Measurements from ENCODE around the gene ANKMY1. TPM values are rescaled to one million over a fixed set of nuclear protein-coding genes. Genes with fewer than 3 reads are reported as not detected.

The ANKMY1 gene
- total and polyA plus RNA-seq, 10 donors = 7.6 to 45.5 (median 29.4) TPM

DNA sequence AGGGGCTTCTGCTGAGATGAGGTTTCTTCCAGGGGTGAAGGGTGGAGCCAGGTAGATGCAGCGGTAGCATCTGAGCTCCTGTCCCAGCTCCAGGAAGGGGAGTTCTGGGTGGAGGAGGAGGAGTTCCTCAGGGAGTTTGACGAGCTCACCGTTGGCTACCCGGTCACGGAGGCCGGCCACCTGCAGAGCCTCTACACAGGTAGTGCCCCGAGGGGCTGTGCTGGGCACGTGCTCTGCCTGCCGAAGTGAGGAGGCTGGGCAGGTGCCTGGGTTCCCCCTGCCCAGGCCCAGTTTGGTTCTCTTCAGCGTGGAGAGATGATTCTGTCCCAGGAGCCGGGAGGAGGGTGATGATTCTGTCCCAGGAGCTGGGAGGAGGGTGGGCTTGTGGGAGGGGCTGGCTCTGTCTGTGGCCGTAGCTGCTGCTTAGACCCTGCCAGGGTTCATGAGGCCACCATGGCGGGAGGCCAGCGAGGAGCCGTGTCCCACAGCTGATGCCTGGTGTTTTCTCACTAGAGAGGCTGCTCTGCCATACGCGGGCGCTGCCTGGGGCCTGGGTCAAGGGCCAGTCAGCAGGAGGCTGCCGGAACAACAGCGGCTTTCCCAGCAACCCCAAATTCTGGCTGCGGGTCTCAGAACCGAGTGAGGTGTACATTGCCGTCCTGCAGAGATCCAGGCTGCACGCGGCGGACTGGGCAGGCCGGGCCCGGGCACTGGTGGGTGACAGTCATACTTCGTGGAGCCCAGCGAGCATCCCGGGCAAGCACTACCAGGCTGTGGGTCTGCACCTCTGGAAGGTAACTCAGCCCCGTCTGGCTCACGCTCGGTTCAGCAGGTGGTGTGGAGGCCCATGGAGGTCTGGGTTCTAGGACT, 37.0 kb upstream of the ANKMY1 start:
- no peaks in the 10 kb centered on the region for H3K27me3 ChIP-seq (replicated peaks in 1 of 7)
- H3K9me3 ChIP-seq = no peaks in the 10 kb centered on the region
- peak; percentile 72 for DNase-seq
- TF ChIP-seq, protein P1, sequence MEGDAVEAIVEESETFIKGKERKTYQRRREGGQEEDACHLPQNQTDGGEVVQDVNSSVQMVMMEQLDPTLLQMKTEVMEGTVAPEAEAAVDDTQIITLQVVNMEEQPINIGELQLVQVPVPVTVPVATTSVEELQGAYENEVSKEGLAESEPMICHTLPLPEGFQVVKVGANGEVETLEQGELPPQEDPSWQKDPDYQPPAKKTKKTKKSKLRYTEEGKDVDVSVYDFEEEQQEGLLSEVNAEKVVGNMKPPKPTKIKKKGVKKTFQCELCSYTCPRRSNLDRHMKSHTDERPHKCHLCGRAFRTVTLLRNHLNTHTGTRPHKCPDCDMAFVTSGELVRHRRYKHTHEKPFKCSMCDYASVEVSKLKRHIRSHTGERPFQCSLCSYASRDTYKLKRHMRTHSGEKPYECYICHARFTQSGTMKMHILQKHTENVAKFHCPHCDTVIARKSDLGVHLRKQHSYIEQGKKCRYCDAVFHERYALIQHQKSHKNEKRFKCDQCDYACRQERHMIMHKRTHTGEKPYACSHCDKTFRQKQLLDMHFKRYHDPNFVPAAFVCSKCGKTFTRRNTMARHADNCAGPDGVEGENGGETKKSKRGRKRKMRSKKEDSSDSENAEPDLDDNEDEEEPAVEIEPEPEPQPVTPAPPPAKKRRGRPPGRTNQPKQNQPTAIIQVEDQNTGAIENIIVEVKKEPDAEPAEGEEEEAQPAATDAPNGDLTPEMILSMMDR (IDR thresholded peaks at IDR 0.05 in 8 of 11, conservative IDR thresholded peaks at IDR 0.05 in 3 of 11) = no peak
- TF ChIP-seq POLR2AphosphoS5 (IDR thresholded peaks at IDR 0.05) (no peak), POLR2A (IDR thresholded peaks at IDR 0.05) (no peak)
- peaks cover 0 to 100% (median 92%) of the 10 kb centered on the region in 6 donors for H3K36me3 ChIP-seq
- H3K27ac ChIP-seq = no peak overlapping the region
- 91 to 95% (median 94%) methylated on average over 18 to 34 of the region's 34 CpGs for WGBS, 5 donors
- peaks cover 0 to 21% (median 7%) of the 10 kb centered on the region in 6 donors for H3K4me1 ChIP-seq
- intact Hi-C loops (cut with DNase I; ENCODE audit: low total_unique reads) = no loop called here
- no peak overlapping the region for H3K4me3 ChIP-seq

DNA sequence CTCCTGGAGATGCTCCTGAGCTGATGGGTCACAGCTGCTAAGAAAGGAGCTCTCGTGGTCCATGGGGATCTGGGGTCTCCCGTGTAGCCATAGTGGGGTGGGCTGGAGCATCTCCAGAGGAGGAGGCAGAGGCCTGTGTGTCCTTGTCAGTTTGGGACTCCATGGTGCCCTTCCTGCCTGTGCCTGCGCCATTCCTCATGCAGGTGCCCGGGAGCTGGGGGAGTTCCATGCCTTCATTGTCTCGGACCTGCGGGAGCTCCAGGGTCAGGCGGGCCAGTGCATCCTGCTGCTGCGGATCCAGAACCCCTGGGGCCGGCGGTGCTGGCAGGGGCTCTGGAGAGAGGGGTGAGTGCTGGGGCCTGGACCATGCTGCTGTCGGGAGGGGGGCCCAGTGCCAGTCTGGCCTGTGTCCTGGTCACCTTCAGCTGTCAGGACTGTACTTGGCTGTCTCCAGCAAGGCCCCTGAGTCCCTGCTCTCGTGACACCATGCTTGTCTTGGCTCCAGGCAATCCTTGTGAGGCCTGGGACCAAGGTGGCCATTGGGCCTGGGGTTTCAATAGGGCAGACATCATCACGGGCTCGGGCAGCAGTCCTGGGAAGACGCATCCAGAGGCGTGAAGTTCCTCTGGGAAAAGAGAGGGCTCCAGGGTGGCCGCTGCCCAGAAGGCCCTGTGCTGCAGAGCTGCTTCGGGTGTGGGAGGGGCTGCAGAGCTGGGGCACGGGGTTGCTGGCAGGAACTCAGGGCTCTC, 36.1 kb upstream of the ANKMY1 start:
- H3K9me3 ChIP-seq = no peaks in the 10 kb centered on the region
- no peak overlapping the region for H3K27ac ChIP-seq
- peak; percentile 64 for DNase-seq
- no peak overlapping the region for H3K4me3 ChIP-seq
- TF ChIP-seq POLR2A (IDR thresholded peaks at IDR 0.05) (no peak), POLR2AphosphoS5 (IDR thresholded peaks at IDR 0.05) (no peak)
- TF ChIP-seq, protein P1 (IDR thresholded peaks at IDR 0.05 in 8 of 11, conservative IDR thresholded peaks at IDR 0.05 in 3 of 11) = no peak
- H3K36me3 ChIP-seq = peaks cover 0 to 99% (median 89%) of the 10 kb centered on the region in 6 donors
- WGBS, 5 donors = 87 to 95% (median 93%) methylated on average over 3 to 19 of the region's 19 CpGs
- intact Hi-C loops (cut with DNase I; ENCODE audit: low total_unique reads) = no loop called here
- H3K27me3 ChIP-seq (replicated peaks in 1 of 7) = no peaks in the 10 kb centered on the region
- H3K4me1 ChIP-seq = peaks cover 0 to 30% (median 15%) of the 10 kb centered on the region in 6 donors

DNA sequence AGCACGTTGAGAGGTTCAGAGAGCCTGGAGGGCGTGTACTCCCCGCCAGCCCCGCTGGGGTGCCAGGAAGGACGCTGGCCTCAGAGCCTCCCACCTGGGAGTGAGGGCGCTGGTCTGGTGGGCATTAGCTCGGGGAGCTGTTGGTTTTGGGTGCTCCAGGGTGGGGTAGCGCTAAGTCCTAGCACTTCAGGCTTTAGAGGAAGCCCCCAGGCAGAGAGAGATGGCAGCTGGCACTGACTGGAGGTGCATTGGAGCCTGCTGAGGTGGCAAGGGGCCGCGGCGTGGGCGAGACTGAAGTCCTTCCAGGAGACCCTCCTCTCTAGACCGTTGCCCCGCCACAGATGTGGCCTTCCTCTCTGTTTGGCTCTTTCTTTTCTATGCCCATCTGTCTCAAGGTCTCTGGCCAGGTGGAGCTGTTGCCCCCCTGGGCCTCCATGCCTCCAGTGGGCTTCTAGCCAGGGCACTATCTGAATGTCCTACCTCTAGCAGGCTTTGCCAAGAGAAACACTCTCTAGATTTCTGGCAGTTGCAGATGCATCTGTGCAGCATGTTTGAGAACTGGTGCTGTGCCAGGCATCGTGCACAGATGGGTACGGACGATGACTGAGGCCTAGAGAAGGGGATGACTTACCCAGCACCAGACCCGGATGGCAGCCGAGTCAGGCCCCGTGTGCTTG, 35.4 kb upstream of the ANKMY1 start:
- TF ChIP-seq POLR2A (IDR thresholded peaks at IDR 0.05) (no peak), POLR2AphosphoS5 (IDR thresholded peaks at IDR 0.05) (no peak)
- TF ChIP-seq, protein P1 (IDR thresholded peaks at IDR 0.05 in 8 of 11, conservative IDR thresholded peaks at IDR 0.05 in 3 of 11) = no peak
- H3K4me3 ChIP-seq = no peak overlapping the region
- H3K36me3 ChIP-seq = peaks cover 0 to 91% (median 82%) of the 10 kb centered on the region in 6 donors
- intact Hi-C loops (cut with DNase I; ENCODE audit: low total_unique reads) = no loop called here
- DNase-seq = peak; percentile 63
- peaks cover 3 to 37% (median 23%) of the 10 kb centered on the region in 6 donors for H3K4me1 ChIP-seq
- no peak overlapping the region for H3K27ac ChIP-seq
- WGBS, 5 donors = 88 to 96% (median 94%) methylated on average over 14 to 20 of the region's 20 CpGs
- H3K27me3 ChIP-seq (replicated peaks in 1 of 7) = no peaks in the 10 kb centered on the region
- no peaks in the 10 kb centered on the region for H3K9me3 ChIP-seq

Measured in spleen (tissue), 11 donors.